GM19240 (cell line): ENCODE results near the gene POU2AF1.
"Not testable (repeated sequence)": the region's sequence is repeated elsewhere in the genome, so short reads cannot be mapped to it uniquely, and the experiment has no call there.

Experiments
- DNase-seq: peaks from one replicate; pipeline ENCODE4 v3.0.0; 2011; ENCODE audit warnings: low spot score; ENCODE audit not compliant: insufficient read length

Gene POU2AF1

GRCh38 chr11:111409915-111410314, 30.8 kb upstream of the POU2AF1 start:
- DNase-seq = no peak

GRCh38 chr11:111408789-111409727, 30.0 kb upstream of the POU2AF1 start:
- DNase-seq = no peak

- DNase-seq = no peak
These were observed 28.6 kb upstream of the POU2AF1 start for GRCh38 chr11:111407652-111408051.

- no peak for DNase-seq
These were observed 27.5 kb upstream of the POU2AF1 start for GRCh38 chr11:111406589-111406988.

- DNase-seq = no peak
These were observed 27.0 kb upstream of the POU2AF1 start for GRCh38 chr11:111406091-111406490.

GRCh38 chr11:111405551-111405950, 26.5 kb upstream of the POU2AF1 start:
- DNase-seq = no peak

- DNase-seq = no peak
These were observed 24.1 kb upstream of the POU2AF1 start for GRCh38 chr11:111403051-111403726.

GRCh38 chr11:111402411-111402810, 23.3 kb upstream of the POU2AF1 start:
- no peak for DNase-seq

- not testable (repeated sequence) for DNase-seq
These were observed 22.9 kb upstream of the POU2AF1 start for GRCh38 chr11:111401957-111402356.

GRCh38 chr11:111400595-111400994, 21.5 kb upstream of the POU2AF1 start:
- no peak for DNase-seq

GRCh38 chr11:111399187-111400031, 20.3 kb upstream of the POU2AF1 start:
- DNase-seq = no peak

GRCh38 chr11:111397034-111397433, 18.0 kb upstream of the POU2AF1 start:
- no peak for DNase-seq

GRCh38 chr11:111395749-111396148, 16.7 kb upstream of the POU2AF1 start:
- no peak for DNase-seq

- DNase-seq = no peak
These were observed 16.0 kb upstream of the POU2AF1 start for GRCh38 chr11:111395081-111395480.

GRCh38 chr11:111394147-111394546, 15.1 kb upstream of the POU2AF1 start:
- DNase-seq = not testable (repeated sequence)

GRCh38 chr11:111393585-111393984, 14.5 kb upstream of the POU2AF1 start:
- DNase-seq = no peak

- DNase-seq = no peak
These were observed 14.0 kb upstream of the POU2AF1 start for GRCh38 chr11:111393096-111393495.

- no peak for DNase-seq
These were observed 13.5 kb upstream of the POU2AF1 start for GRCh38 chr11:111392552-111392951.

GRCh38 chr11:111391328-111392124, 12.5 kb upstream of the POU2AF1 start:
- DNase-seq = no peak

- DNase-seq = no peak
These were observed 9.8 kb upstream of the POU2AF1 start for GRCh38 chr11:111388842-111389241.

GRCh38 chr11:111388420-111388819, 9.3 kb upstream of the POU2AF1 start:
- DNase-seq = no peak
